Measurements from ENCODE around the gene PDRG1.

DNA sequence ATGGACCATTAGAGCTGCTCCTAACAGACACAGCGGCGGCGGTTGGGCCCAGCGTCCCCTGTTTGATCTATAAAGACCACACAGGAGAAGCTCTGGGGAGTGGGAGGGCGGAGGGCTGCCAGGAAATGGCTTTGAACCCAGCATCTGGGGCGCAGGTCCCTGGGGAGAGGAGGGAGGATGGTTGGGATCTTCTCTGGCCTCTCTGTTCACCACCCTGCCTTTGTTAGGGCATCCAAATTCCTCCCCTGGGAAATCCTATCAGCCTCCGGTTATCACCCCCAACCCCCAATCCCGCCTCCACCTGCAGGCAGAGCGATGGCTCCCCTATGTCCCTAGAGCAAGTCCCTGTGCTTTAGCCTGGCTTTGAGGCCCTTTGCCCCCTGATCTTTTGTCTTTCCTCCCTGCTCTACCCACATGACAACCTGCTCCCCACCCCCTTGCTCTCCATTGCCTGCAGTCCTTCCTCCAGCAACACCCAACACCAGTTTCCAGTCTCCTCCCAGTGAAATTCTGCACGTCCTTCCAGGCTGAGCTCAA is 23.2 kb upstream of the PDRG1 start:
- no peak for TF ChIP-seq CTCF (IDR thresholded peaks at IDR 0.05)
- no peak for TF ChIP-seq POLR2A (IDR thresholded peaks at IDR 0.05)
